Measurements from ENCODE around the gene SEMA4D. TPM values are rescaled to one million over a fixed set of nuclear protein-coding genes. Genes with fewer than 3 reads are reported as not detected.
A peak's percentile ranks its signal among the peaks of the same experiment; 100 is the strongest.
"Not testable (repeated sequence)": the region's sequence is repeated elsewhere in the genome, so short reads cannot be mapped to it uniquely, and the experiment has no call there.

Gene SEMA4D
- total RNA-seq, 3 donors from 2014 or later (not counting 1 experiment from before 2014, with no cell fraction given) = 354 to 448 (median 420) TPM

- 81% methylated on average over 8 of the region's 8 CpGs for WGBS (ENCODE audit: insufficient coverage)
- Histone ChIP-seq H3K27me3 (ENCODE audit: control insufficient read depth, insufficient read depth, low read length) (no peaks in the 10 kb centered on the region), H3K4me1 (ENCODE audit: control insufficient read depth, insufficient read depth, low read length) (peaks cover 47% of the 10 kb centered on the region), H3K27ac (ENCODE audit: low read length) (peak overlapping the region; percentile 23), H3K36me3 (ENCODE audit: control insufficient read depth, insufficient read depth, low read length) (peaks cover 16% of the 10 kb centered on the region), H3K9me3 (ENCODE audit: control insufficient read depth, insufficient read depth, low read length) (no peaks in the 10 kb centered on the region), H3K4me3 (ENCODE audit: low read length) (no peak overlapping the region)
- peaks cover 41 to 53% of the 10 kb centered on the region in 2 donors for H3K4me1 Mint-ChIP-seq
- H3K4me3 Mint-ChIP-seq = peak overlapping the region; percentile 38
- no peak for DNase-seq
- intact Hi-C loops (cut with micrococcal nuclease) = loop anchor here (10.0 kb wide), 1 partner anchor 52 kb away; no protein-coding TSS in a partner anchor
- TF ChIP-seq CTCF (IDR thresholded peaks at IDR 0.05) = no peak
- H3K27ac Mint-ChIP-seq = peak overlapping the region in 1 of 2 donors; percentile 82
- peak in 1 of 3 donors; percentile 3 for ATAC-seq
- peaks cover 9% of the 10 kb centered on the region for H3K36me3 Mint-ChIP-seq
- no peaks in the 10 kb centered on the region for H3K9me3 Mint-ChIP-seq
- H3K27me3 Mint-ChIP-seq (ENCODE audit: low read depth in 2 of 2) = no peaks in the 10 kb centered on the region
Measured at GRCh38 chr9:89372979-89373378, 124.9 kb downstream of the SEMA4D start.

GRCh38 chr9:89372230-89372816 lies 125.6 kb downstream of the SEMA4D start:
- intact Hi-C loops (cut with micrococcal nuclease) = loop anchor here (10.0 kb wide), 1 partner anchor 52 kb away; no protein-coding TSS in a partner anchor
- H3K36me3 ChIP-seq (ENCODE audit: control insufficient read depth, insufficient read depth, low read length) = peaks cover 10% of the 10 kb centered on the region

GRCh38 chr9:89371791-89372190 lies 126.1 kb downstream of the SEMA4D start:
- not testable (repeated sequence) for H3K27me3 Mint-ChIP-seq (ENCODE audit: low read depth in 2 of 2); H3K9me3 ChIP-seq (ENCODE audit: control insufficient read depth, insufficient read depth, low read length); H3K9me3 Mint-ChIP-seq; H3K4me3 ChIP-seq (ENCODE audit: low read length); H3K36me3 Mint-ChIP-seq; H3K27ac Mint-ChIP-seq; H3K36me3 ChIP-seq (ENCODE audit: control insufficient read depth, insufficient read depth, low read length); H3K4me3 Mint-ChIP-seq; H3K27me3 ChIP-seq (ENCODE audit: control insufficient read depth, insufficient read depth, low read length)
- ATAC-seq = peak in 1 of 3 donors; percentile 2
- DNase-seq = peak in 1 of 2 donors; percentile 30
- intact Hi-C loops (cut with micrococcal nuclease) = loop anchor here (10.0 kb wide), 1 partner anchor 53 kb away; no protein-coding TSS in a partner anchor
- H3K27ac ChIP-seq (ENCODE audit: low read length) = peak overlapping the region; percentile 35
- H3K4me1 Mint-ChIP-seq = peaks cover 40 to 52% of the 10 kb centered on the region in 2 donors
- H3K4me1 ChIP-seq (ENCODE audit: control insufficient read depth, insufficient read depth, low read length) = peaks cover 47% of the 10 kb centered on the region
- 46% methylated on average over 3 of the region's 5 CpGs for WGBS (ENCODE audit: insufficient coverage)

More at GRCh38 chr9:89372230-89372816, 125.6 kb downstream of the SEMA4D start:
- Histone ChIP-seq H3K4me3 (ENCODE audit: low read length) (no peak overlapping the region), H3K27me3 (ENCODE audit: control insufficient read depth, insufficient read depth, low read length) (no peaks in the 10 kb centered on the region), H3K27ac (ENCODE audit: low read length) (peak overlapping the region; percentile 35), H3K4me1 (ENCODE audit: control insufficient read depth, insufficient read depth, low read length) (peaks cover 47% of the 10 kb centered on the region), H3K9me3 (ENCODE audit: control insufficient read depth, insufficient read depth, low read length) (no peaks in the 10 kb centered on the region)
- peak; percentile 51 to 63 (median 54) for ATAC-seq
- Mint-ChIP-seq H3K4me3 (no peak overlapping the region), H3K4me1 (peaks cover 41 to 55% of the 10 kb centered on the region in 2 donors), H3K27me3 (ENCODE audit: low read depth in 2 of 2) (no peaks in the 10 kb centered on the region), H3K9me3 (no peaks in the 10 kb centered on the region), H3K27ac (peak overlapping the region in 1 of 2 donors; percentile 82), H3K36me3 (peaks cover 2% of the 10 kb centered on the region)
- no peak for TF ChIP-seq CTCF (IDR thresholded peaks at IDR 0.05)
- peak in 1 of 2 donors; percentile 65 for DNase-seq
- 69% methylated on average over 14 of the region's 14 CpGs for WGBS (ENCODE audit: insufficient coverage)

GRCh38 chr9:89370593-89370992 lies 127.3 kb downstream of the SEMA4D start:
- H3K4me3 ChIP-seq (ENCODE audit: low read length) = no peak overlapping the region
- no peak overlapping the region for H3K27ac ChIP-seq (ENCODE audit: low read length)
- no peak for TF ChIP-seq CTCF (IDR thresholded peaks at IDR 0.05)
- no peak for DNase-seq
- H3K4me1 ChIP-seq (ENCODE audit: control insufficient read depth, insufficient read depth, low read length) = peaks cover 43% of the 10 kb centered on the region
- H3K9me3 Mint-ChIP-seq = no peaks in the 10 kb centered on the region
- no peaks in the 10 kb centered on the region for H3K27me3 Mint-ChIP-seq (ENCODE audit: low read depth in 2 of 2)
- no peaks in the 10 kb centered on the region for H3K36me3 ChIP-seq (ENCODE audit: control insufficient read depth, insufficient read depth, low read length)
- 89% methylated on average over 6 of the region's 6 CpGs for WGBS (ENCODE audit: insufficient coverage)
- no peaks in the 10 kb centered on the region for H3K36me3 Mint-ChIP-seq
- H3K27me3 ChIP-seq (ENCODE audit: control insufficient read depth, insufficient read depth, low read length) = no peaks in the 10 kb centered on the region
- H3K4me1 Mint-ChIP-seq = peaks cover 32 to 43% of the 10 kb centered on the region in 2 donors
- no peak for ATAC-seq
- intact Hi-C loops (cut with micrococcal nuclease) = loop anchor here (10.0 kb wide), 1 partner anchor 54 kb away; no protein-coding TSS in a partner anchor
- H3K9me3 ChIP-seq (ENCODE audit: control insufficient read depth, insufficient read depth, low read length) = no peaks in the 10 kb centered on the region
- no peak overlapping the region for H3K4me3 Mint-ChIP-seq
- H3K27ac Mint-ChIP-seq = no peak overlapping the region
